ENCODE data around the gene AARS2.

Gene AARS2

DNA sequence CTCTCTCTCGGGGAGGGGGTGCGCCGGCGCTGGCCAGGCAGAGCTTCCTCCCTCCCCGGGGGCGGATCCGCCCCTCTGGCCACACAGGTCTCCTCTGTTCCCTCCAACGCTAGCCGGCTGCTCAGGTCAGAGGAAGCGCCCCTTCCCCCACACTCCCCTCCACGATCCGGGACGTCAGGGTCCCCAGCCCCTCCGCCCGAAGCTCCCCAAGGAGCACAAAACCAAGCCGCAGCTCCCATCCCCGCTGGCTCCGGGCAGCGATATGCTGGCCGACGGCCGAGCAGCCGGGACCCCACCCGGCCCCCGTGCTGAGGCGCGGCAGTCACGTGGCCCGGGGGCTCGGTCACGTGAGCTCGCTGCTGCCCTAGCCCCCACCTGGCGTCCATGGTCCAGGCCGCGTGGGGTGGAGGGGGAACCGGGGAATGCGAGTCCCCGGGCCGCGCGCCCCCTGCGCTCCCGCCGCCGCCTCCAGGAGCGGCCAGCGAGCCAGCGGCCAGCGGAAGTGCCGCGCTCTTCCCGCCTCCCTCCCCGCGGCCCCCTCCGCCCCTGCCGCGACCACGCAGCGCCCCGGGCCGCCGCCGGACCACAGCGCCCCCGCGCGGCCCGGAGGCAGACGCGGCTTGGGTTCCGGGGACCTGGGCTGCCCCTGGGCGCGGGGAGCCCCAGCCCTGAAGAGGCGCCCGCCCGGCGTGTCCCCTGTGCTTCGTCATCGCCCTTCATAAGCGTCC, 56.0 kb downstream of the AARS2 start, which contains the start of gene SLC35B2:
TSS of gene SLC35B2 (minus strand) at position 504 of the 728 bp plus-strand sequence. CDS start at position 386, 118 bp downstream.
- Histone ChIP-seq H3K4me3 (ENCODE audit: insufficient read depth, low read depth, low read length) (peak within 1 kb of the TSS; percentile 85), H3K27ac (ENCODE audit: insufficient read depth, low read depth, low read length, poor library complexity, severe bottlenecking) (peak within 1 kb of the TSS; percentile 95), H3K36me3 (ENCODE audit: control insufficient read depth, insufficient read depth, low read length) (peaks cover 23% of the 10 kb centered on the region), H3K9me3 (ENCODE audit: control insufficient read depth, low read length) (no peaks in the 10 kb centered on the region), H3K27me3 (ENCODE audit: control insufficient read depth, insufficient read depth, low read length, poor library complexity, severe bottlenecking) (no peaks in the 10 kb centered on the region), H3K4me1 (ENCODE audit: control insufficient read depth, insufficient read depth, low read length) (peaks cover 7% of the 10 kb centered on the region)
- WGBS, 2 experiments, result 0 to 1% methylated on average over 80 of the region's 80 CpGs

DNA sequence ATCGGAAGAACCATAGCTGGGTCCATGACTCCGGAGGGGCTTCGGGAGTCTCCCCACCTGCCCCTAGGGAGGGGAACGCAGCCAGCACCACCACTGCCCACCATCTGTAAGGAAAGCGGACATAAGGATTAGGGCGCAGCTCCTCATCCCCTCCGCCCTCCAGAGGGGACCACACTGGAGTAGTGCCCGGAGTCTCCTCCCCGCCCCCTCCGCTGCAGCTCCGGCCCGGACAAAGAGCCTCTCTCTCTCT, 56.4 kb downstream of the AARS2 start:
- H3K36me3 ChIP-seq (ENCODE audit: control insufficient read depth, insufficient read depth, low read length), result peaks cover 24% of the 10 kb centered on the region
- H3K9me3 ChIP-seq (ENCODE audit: control insufficient read depth, low read length), result no peaks in the 10 kb centered on the region
- H3K27me3 ChIP-seq (ENCODE audit: control insufficient read depth, insufficient read depth, low read length, poor library complexity, severe bottlenecking), result no peaks in the 10 kb centered on the region
- WGBS, 2 experiments, result 2 to 3% methylated on average over 12 of the region's 12 CpGs
- peak overlapping the region; percentile 95 for H3K27ac ChIP-seq (ENCODE audit: insufficient read depth, low read depth, low read length, poor library complexity, severe bottlenecking)
- H3K4me3 ChIP-seq (ENCODE audit: insufficient read depth, low read depth, low read length), result peak overlapping the region; percentile 85
- peaks cover 7% of the 10 kb centered on the region for H3K4me1 ChIP-seq (ENCODE audit: control insufficient read depth, insufficient read depth, low read length)

DNA sequence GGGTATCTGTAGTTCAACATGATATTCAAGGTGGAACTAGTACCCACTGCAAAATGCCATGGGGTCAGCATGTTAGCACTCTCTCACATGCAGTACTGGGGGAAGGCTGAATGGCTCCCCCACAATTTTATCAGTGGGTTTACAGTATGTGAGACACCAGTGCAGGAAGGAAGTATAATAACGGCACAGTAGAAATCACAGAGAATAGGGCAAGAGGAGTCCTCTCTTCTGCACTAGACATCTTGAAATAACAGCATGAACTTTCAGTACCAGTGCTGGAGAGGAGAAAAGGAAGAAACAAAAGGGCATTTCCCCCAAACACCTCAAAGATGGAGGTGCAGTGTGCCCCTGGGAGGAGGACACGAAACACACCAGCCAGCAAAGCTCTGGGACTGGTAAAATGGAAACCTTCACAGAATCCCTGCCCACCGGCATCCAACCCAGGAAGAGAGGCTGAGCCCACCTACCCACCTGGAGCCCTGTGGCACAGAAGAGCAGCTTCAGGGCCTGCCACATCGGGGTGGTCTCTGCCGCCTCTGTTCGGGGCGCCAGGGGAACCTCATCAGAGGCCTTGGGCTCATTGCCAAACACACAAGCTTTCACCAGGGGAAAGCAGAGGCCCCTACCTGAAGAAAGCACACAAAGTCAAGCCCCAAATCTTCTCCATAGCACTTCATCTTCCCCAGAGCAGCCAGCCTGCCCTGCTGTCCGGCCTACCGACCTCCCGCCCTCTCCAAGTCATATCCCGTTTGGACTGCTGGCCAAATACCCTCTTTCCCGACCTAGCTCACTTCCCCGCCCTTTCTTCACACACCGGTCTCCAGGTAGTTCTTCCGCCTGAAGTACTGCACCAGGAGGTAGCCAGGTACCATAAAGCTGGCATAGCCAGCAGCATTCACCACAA, 57.0 kb downstream of the AARS2 start:
- no peaks in the 10 kb centered on the region for H3K9me3 ChIP-seq (ENCODE audit: control insufficient read depth, low read length)
- H3K36me3 ChIP-seq (ENCODE audit: control insufficient read depth, insufficient read depth, low read length), result peaks cover 29% of the 10 kb centered on the region
- peaks cover 7% of the 10 kb centered on the region for H3K4me1 ChIP-seq (ENCODE audit: control insufficient read depth, insufficient read depth, low read length)
- no peaks in the 10 kb centered on the region for H3K27me3 ChIP-seq (ENCODE audit: control insufficient read depth, insufficient read depth, low read length, poor library complexity, severe bottlenecking)
- peak overlapping the region; percentile 95 for H3K27ac ChIP-seq (ENCODE audit: insufficient read depth, low read depth, low read length, poor library complexity, severe bottlenecking)
- 34 to 35% methylated on average over 15 of the region's 15 CpGs for WGBS, 2 experiments
- peak overlapping the region; percentile 85 for H3K4me3 ChIP-seq (ENCODE audit: insufficient read depth, low read depth, low read length)

DNA sequence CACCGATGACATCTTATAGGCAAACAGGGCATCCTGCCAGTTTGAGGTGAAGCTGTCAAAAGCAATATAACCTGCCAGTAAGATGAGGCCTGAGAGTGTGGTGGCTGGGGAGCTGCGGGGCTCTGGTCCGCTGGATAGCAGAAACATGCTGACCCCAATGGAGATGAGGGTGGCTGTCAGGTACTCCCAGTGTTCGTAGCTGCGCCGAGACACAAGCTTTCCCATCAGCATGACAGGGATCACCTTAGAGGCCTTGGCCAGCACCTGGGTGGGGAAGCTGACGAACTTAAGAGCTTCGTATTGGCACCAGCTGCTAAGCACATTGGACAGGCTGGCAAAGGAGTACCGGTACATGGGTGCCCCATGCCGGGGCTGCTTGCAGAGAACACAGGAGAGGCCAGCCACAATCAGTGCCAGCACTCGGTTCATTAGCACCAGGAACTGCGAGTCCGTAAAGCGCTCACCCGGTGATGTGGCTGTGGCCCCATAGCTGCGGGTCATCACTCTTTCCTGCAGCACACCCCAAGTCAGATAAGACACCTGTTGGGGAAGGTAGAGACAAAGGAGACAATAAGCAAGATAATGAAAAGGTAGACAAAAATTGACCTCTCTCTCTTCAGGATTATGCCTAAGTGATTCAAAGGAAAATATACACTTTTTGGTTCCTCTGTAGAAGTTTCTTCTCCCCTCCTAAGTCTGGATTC, 57.9 kb downstream of the AARS2 start:
- H3K27me3 ChIP-seq (ENCODE audit: control insufficient read depth, insufficient read depth, low read length, poor library complexity, severe bottlenecking), result no peaks in the 10 kb centered on the region
- H3K27ac ChIP-seq (ENCODE audit: insufficient read depth, low read depth, low read length, poor library complexity, severe bottlenecking), result peak overlapping the region; percentile 48
- 89 to 91% methylated on average over 16 of the region's 16 CpGs for WGBS, 2 experiments
- peaks cover 7% of the 10 kb centered on the region for H3K4me1 ChIP-seq (ENCODE audit: control insufficient read depth, insufficient read depth, low read length)
- no peak overlapping the region for H3K4me3 ChIP-seq (ENCODE audit: insufficient read depth, low read depth, low read length)
- no peaks in the 10 kb centered on the region for H3K9me3 ChIP-seq (ENCODE audit: control insufficient read depth, low read length)
- H3K36me3 ChIP-seq (ENCODE audit: control insufficient read depth, insufficient read depth, low read length), result peaks cover 38% of the 10 kb centered on the region

DNA sequence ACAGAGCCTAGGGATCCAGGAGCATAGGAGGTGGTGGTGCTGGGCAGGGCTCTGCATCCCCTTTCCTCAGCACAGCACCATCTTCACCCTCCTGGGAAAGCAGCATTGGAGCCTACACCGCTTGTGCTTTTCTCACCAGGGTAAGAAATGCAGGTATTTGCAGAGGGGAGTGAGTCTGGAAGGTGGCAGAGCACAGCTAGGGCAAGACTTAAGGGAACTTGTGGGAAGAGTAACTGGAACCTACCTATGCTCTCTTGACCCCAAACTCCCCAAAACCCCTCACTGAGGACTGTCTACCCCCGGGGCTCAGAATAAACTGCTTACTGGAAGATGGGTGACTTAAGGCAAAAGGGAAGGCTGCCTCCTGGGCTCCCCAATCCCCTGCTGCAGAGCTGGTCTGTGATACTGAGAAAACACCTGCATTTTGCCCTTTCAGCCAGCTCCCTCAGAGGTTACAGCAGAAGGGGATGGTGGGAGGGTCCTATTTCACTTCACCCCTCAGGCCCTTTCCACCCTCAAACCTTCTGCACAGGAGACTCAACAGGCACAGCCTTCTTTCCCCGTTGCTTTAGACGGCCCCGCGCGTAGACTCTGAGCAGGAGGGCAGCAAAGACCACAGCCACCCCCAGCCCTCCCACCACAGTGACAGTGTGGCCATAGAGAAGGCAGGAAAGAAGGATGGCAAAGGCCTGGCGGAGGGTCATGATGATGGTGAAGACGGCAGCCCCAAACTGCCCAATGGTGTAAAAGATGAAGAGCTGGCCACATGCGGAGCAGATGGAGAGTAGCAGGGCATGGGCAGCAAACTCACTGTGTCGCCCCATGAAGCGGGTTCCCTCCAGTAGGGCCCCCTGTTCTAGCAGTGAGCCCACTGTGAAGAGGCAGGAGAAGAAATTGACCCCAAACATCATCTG, 58.7 kb downstream of the AARS2 start:
- no peak overlapping the region for H3K4me3 ChIP-seq (ENCODE audit: insufficient read depth, low read depth, low read length)
- 91 to 92% methylated on average over 12 of the region's 12 CpGs for WGBS, 2 experiments

DNA sequence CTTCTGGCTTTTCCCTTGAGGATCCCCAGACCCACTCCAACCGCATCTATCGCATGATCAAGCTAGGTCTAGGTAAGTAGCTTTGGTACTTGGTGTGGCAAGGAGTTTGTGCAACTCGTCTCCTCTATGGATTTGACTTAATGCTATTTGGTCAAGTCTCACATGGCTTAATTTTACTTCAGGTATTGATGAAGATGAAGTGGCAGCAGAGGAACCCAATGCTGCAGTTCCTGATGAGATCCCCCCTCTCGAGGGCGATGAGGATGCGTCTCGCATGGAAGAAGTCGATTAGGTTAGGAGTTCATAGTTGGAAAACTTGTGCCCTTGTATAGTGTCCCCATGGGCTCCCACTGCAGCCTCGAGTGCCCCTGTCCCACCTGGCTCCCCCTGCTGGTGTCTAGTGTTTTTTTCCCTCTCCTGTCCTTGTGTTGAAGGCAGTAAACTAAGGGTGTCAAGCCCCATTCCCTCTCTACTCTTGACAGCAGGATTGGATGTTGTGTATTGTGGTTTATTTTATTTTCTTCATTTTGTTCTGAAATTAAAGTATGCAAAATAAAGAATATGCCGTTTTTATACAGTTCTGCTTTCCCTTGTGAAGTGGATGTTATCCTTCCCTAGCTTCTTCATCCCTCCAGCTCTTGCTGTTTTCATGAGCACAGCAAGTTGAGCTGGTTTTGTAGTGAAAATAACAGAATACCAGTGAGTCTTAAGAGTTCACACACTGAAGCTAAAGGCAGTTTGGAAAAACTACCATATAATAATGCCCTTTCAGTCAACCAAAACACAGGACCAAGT, 59.6 kb downstream of the AARS2 start:
- H3K4me1 ChIP-seq (ENCODE audit: control insufficient read depth, insufficient read depth, low read length), result peaks cover 12% of the 10 kb centered on the region
- no peaks in the 10 kb centered on the region for H3K27me3 ChIP-seq (ENCODE audit: control insufficient read depth, insufficient read depth, low read length, poor library complexity, severe bottlenecking)
- H3K27ac ChIP-seq (ENCODE audit: insufficient read depth, low read depth, low read length, poor library complexity, severe bottlenecking), result no peak overlapping the region
- H3K4me3 ChIP-seq (ENCODE audit: insufficient read depth, low read depth, low read length), result no peak overlapping the region
- peaks cover 52% of the 10 kb centered on the region for H3K36me3 ChIP-seq (ENCODE audit: control insufficient read depth, insufficient read depth, low read length)
- 87 to 88% methylated on average over 10 of the region's 10 CpGs for WGBS, 2 experiments
- no peaks in the 10 kb centered on the region for H3K9me3 ChIP-seq (ENCODE audit: control insufficient read depth, low read length)

More for the DNA sequence above, 58.7 kb downstream of the AARS2 start:
- Histone ChIP-seq H3K27ac (ENCODE audit: insufficient read depth, low read depth, low read length, poor library complexity, severe bottlenecking) (no peak overlapping the region), H3K36me3 (ENCODE audit: control insufficient read depth, insufficient read depth, low read length) (peaks cover 46% of the 10 kb centered on the region), H3K9me3 (ENCODE audit: control insufficient read depth, low read length) (no peaks in the 10 kb centered on the region), H3K4me1 (ENCODE audit: control insufficient read depth, insufficient read depth, low read length) (peaks cover 7% of the 10 kb centered on the region), H3K27me3 (ENCODE audit: control insufficient read depth, insufficient read depth, low read length, poor library complexity, severe bottlenecking) (no peaks in the 10 kb centered on the region)

DNA sequence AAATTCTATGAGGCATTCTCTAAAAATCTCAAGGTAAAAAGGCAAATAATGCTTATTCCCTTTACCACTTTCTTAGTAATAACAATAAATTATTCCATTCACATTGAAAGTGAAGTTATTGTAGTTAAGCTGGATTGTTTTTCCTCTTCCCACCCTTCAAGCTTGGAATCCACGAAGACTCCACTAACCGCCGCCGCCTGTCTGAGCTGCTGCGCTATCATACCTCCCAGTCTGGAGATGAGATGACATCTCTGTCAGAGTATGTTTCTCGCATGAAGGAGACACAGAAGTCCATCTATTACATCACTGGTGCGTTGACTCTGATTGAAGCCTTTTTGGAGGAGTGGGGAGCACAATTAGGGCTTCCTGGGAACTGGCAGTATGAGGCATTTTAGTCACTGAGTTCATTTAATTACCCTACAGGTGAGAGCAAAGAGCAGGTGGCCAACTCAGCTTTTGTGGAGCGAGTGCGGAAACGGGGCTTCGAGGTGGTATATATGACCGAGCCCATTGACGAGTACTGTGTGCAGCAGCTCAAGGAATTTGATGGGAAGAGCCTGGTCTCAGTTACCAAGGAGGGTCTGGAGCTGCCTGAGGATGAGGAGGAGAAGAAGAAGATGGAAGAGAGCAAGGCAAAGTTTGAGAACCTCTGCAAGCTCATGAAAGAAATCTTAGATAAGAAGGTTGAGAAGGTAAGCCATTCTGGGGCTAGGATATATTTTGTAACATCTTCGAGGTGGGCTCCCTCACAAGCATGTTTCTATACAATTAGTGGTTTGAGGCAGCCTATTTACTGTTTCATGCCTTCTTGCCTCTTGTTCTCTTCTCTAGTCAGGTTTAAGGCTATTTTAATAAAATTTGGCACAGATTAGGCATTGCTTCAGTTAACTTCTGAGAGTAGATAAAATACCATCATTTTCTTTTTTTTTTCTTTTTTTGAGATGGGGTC, 61.3 kb downstream of the AARS2 start:
- H3K4me3 ChIP-seq (ENCODE audit: insufficient read depth, low read depth, low read length), result no peak overlapping the region
- no peaks in the 10 kb centered on the region for H3K9me3 ChIP-seq (ENCODE audit: control insufficient read depth, low read length)
- peaks cover 52% of the 10 kb centered on the region for H3K36me3 ChIP-seq (ENCODE audit: control insufficient read depth, insufficient read depth, low read length)
- WGBS, 2 experiments, result 96 to 97% methylated on average over 14 of the region's 14 CpGs
- no peaks in the 10 kb centered on the region for H3K27me3 ChIP-seq (ENCODE audit: control insufficient read depth, insufficient read depth, low read length, poor library complexity, severe bottlenecking)
- peaks cover 5% of the 10 kb centered on the region for H3K4me1 ChIP-seq (ENCODE audit: control insufficient read depth, insufficient read depth, low read length)
- H3K27ac ChIP-seq (ENCODE audit: insufficient read depth, low read depth, low read length, poor library complexity, severe bottlenecking), result no peak overlapping the region

DNA sequence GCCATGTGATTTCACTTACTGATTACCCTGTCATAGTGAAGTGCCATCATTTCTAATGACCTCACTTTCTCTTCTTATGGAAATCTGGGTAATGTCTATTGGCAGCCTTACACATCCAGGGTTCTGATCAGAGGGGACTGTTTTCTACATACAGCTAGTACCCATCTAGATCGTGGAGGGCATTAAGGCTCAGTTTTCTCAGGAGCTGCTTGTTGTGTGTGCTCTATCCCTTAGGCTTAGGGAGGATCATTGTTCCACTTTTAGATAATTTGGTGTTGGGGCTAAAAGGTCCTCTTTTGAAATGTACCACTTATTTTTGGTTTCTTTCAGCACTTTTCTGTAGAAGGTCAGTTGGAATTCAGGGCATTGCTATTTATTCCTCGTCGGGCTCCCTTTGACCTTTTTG, 62.4 kb downstream of the AARS2 start:
- Histone ChIP-seq H3K27me3 (ENCODE audit: control insufficient read depth, insufficient read depth, low read length, poor library complexity, severe bottlenecking) (no peaks in the 10 kb centered on the region), H3K4me1 (ENCODE audit: control insufficient read depth, insufficient read depth, low read length) (peaks cover 7% of the 10 kb centered on the region), H3K4me3 (ENCODE audit: insufficient read depth, low read depth, low read length) (no peak overlapping the region), H3K36me3 (ENCODE audit: control insufficient read depth, insufficient read depth, low read length) (peaks cover 52% of the 10 kb centered on the region), H3K9me3 (ENCODE audit: control insufficient read depth, low read length) (no peaks in the 10 kb centered on the region), H3K27ac (ENCODE audit: insufficient read depth, low read depth, low read length, poor library complexity, severe bottlenecking) (no peak overlapping the region)
- whole genome bisulfite sequencing, 2 experiments, result 94 to 98% methylated on average over 3 of the region's 3 CpGs
